ENCODE measurements around the gene LRRC26. TPM values are rescaled to one million over a fixed set of nuclear protein-coding genes. Genes with fewer than 3 reads are reported as not detected.
"Not testable (repeated sequence)": the region's sequence is repeated elsewhere in the genome, so short reads cannot be mapped to it uniquely, and the experiment has no call there.

The LRRC26 gene
- total RNA-seq, 2 donors from 2014 or later = not detected

GRCh38 chr9:137121927-137122795, 47.7 kb downstream of the LRRC26 start:
- Mint-ChIP-seq H3K4me1 (peaks cover 16% of the 10 kb centered on the region), H3K4me3 (peak overlapping the region; percentile 4)
- ATAC-seq (replicated peaks); H3K27ac Mint-ChIP-seq; H3K27me3 Mint-ChIP-seq; H3K36me3 Mint-ChIP-seq (ENCODE audit: low read depth); H3K9me3 Mint-ChIP-seq: not testable (repeated sequence)

Other genes with a start within 250 kb of the LRRC26 start
- 10 to 100 TPM; 91.0 to 99.2 TPM for gene FBXW5, start 225.3 kb downstream of the LRRC26 start, total RNA-seq
- gene C8G, start 224.8 kb downstream of the LRRC26 start, total RNA-seq = 1 to 10 TPM in 1 of 2 donors, not detected in 1; 3.1 TPM
- 1 to 10 TPM in 1 of 2 donors, under 1 TPM in 1; 0.54 to 2.4 TPM for gene LCN12, start 217.8 kb downstream of the LRRC26 start, total RNA-seq
- 1 to 10 TPM in 1 of 2 donors, not detected in 1; 1.3 TPM for gene PTGDS, start 192.5 kb downstream of the LRRC26 start, total RNA-seq
- under 1 TPM in 1 of 2 donors, not detected in 1; 0.11 TPM for gene LCNL1, start 187.1 kb downstream of the LRRC26 start, total RNA-seq
- gene PAXX, start 177.6 kb downstream of the LRRC26 start, total RNA-seq = 10 to 100 TPM; 31.1 to 49.1 TPM
- gene CLIC3, start 173.5 kb downstream of the LRRC26 start, total RNA-seq = under 1 TPM in 1 of 2 donors, not detected in 1; 0.26 TPM
- gene ABCA2, start 141.8 kb downstream of the LRRC26 start, total RNA-seq = 10 to 100 TPM; 43.0 to 63.9 TPM
- 10 to 100 TPM; 12.1 to 27.9 TPM for gene FUT7, start 138.0 kb downstream of the LRRC26 start, total RNA-seq
- gene NPDC1, start 123.9 kb downstream of the LRRC26 start, total RNA-seq = 10 to 100 TPM; 66.3 to 96.1 TPM
- gene ENTPD2, start 116.0 kb downstream of the LRRC26 start, total RNA-seq = under 1 TPM; 0.39 to 0.69 TPM
- 10 to 100 TPM in 1 of 2 donors, 1 to 10 TPM in 1; 5.6 to 21.9 TPM for gene SAPCD2, start 99.5 kb downstream of the LRRC26 start, total RNA-seq
- gene UAP1L1, start 92.5 kb downstream of the LRRC26 start, total RNA-seq = 10 to 100 TPM; 27.9 to 33.0 TPM
- 10 to 100 TPM; 38.2 to 67.6 TPM for gene MAN1B1, start 83.1 kb downstream of the LRRC26 start, total RNA-seq
- gene DPP7, start 55.3 kb downstream of the LRRC26 start, total RNA-seq = 100 to 1,000 TPM; 219 to 255 TPM
- gene GRIN1, start 30.9 kb downstream of the LRRC26 start, total RNA-seq = 1 to 10 TPM in 1 of 2 donors, under 1 TPM in 1; 0.06 to 1.2 TPM
- gene TMEM210, start 2.0 kb upstream of the LRRC26 start, total RNA-seq = not detected
- gene ANAPC2, start 18.5 kb upstream of the LRRC26 start, total RNA-seq = 10 to 100 TPM; 50.6 to 53.1 TPM
- gene SSNA1, start 18.6 kb upstream of the LRRC26 start, total RNA-seq = 10 to 100 TPM; 43.7 to 84.7 TPM
- 1 to 10 TPM; 5.5 to 9.4 TPM for gene TPRN, start 30.7 kb upstream of the LRRC26 start, total RNA-seq
- gene TMEM203, start 35.6 kb upstream of the LRRC26 start, total RNA-seq = 10 to 100 TPM; 19.3 to 27.3 TPM
- 10 to 100 TPM; 20.5 to 40.2 TPM for gene NDOR1, start 35.6 kb upstream of the LRRC26 start, total RNA-seq
- gene RNF208, start 52.2 kb upstream of the LRRC26 start, total RNA-seq = 1 to 10 TPM; 3.5 to 7.4 TPM
- under 1 TPM; 0.32 to 0.40 TPM for gene CYSRT1, start 55.1 kb upstream of the LRRC26 start, total RNA-seq
- gene RNF224, start 57.5 kb upstream of the LRRC26 start, total RNA-seq = under 1 TPM in 1 of 2 donors, not detected in 1; 0.17 TPM
- gene SLC34A3, start 60.9 kb upstream of the LRRC26 start, total RNA-seq = not detected
- gene TUBB4B, start 71.2 kb upstream of the LRRC26 start, total RNA-seq = 100 to 1,000 TPM; 232 to 372 TPM
- not detected for gene STPG3, start 81.2 kb upstream of the LRRC26 start, total RNA-seq
- 10 to 100 TPM; 43.6 to 78.0 TPM for gene NELFB, start 85.3 kb upstream of the LRRC26 start, total RNA-seq
- gene TOR4A, start 107.7 kb upstream of the LRRC26 start, total RNA-seq = 10 to 100 TPM in 1 of 2 donors, 1 to 10 TPM in 1; 4.9 to 11.5 TPM
- gene NRARP, start 132.2 kb upstream of the LRRC26 start, total RNA-seq = under 1 TPM; 0.66 to 0.86 TPM